NCI-H1436 (cell line): ENCODE measurements around the gene MXRA7.

Experiments used
- DNase-seq: peaks from one replicate; lab custom pipeline; 2025; lab: John Stamatoyannopoulos, UW

Gene MXRA7

GRCh38 chr17:76677406-76677805 is 33.4 kb downstream of the MXRA7 start:
- no peak for DNase-seq

- no peak for DNase-seq
These were observed 34.1 kb downstream of the MXRA7 start for GRCh38 chr17:76676629-76677028.

GRCh38 chr17:76675648-76676047 is 35.1 kb downstream of the MXRA7 start:
- DNase-seq = no peak

GRCh38 chr17:76674600-76674999 is 36.2 kb downstream of the MXRA7 start:
- DNase-seq = no peak

GRCh38 chr17:76673729-76674128 is 37.0 kb downstream of the MXRA7 start:
- DNase-seq = no peak

GRCh38 chr17:76672892-76673291 is 37.9 kb downstream of the MXRA7 start:
- no peak for DNase-seq

GRCh38 chr17:76672270-76672851 is 38.4 kb downstream of the MXRA7 start:
- no peak for DNase-seq

GRCh38 chr17:76671912-76672262 is 38.9 kb downstream of the MXRA7 start:
- DNase-seq = no peak

- DNase-seq = peak; percentile 100
These were observed 39.4 kb downstream of the MXRA7 start for GRCh38 chr17:76671123-76671911.

- no peak for DNase-seq
These were observed 40.0 kb downstream of the MXRA7 start for GRCh38 chr17:76670718-76671122.

GRCh38 chr17:76670020-76670717 is 40.6 kb downstream of the MXRA7 start:
- no peak for DNase-seq

- DNase-seq = no peak
These were observed 42.8 kb downstream of the MXRA7 start for GRCh38 chr17:76667786-76668453.

GRCh38 chr17:76667491-76667755 is 43.3 kb downstream of the MXRA7 start:
- no peak for DNase-seq

GRCh38 chr17:76660656-76661042 is 50.1 kb downstream of the MXRA7 start:
- no peak for DNase-seq

- peak; percentile 54 for DNase-seq
These were observed 50.7 kb downstream of the MXRA7 start for GRCh38 chr17:76659928-76660655.

GRCh38 chr17:76658242-76658662 is 52.5 kb downstream of the MXRA7 start:
- no peak for DNase-seq

GRCh38 chr17:76657505-76658241 is 53.1 kb downstream of the MXRA7 start:
- no peak for DNase-seq

GRCh38 chr17:76654408-76654807 is 56.4 kb downstream of the MXRA7 start:
- no peak for DNase-seq

- DNase-seq = no peak
These were observed 60.3 kb downstream of the MXRA7 start for GRCh38 chr17:76650504-76650903.

GRCh38 chr17:76646712-76647111 is 64.1 kb downstream of the MXRA7 start:
- no peak for DNase-seq

- no peak for DNase-seq
These were observed 65.3 kb downstream of the MXRA7 start for GRCh38 chr17:76645481-76645880.

- no peak for DNase-seq
These were observed 65.8 kb downstream of the MXRA7 start for GRCh38 chr17:76644995-76645394.
